HepG2 (cell line): ENCODE results near the gene TACC2. TPM values are rescaled to one million over a fixed set of nuclear protein-coding genes. Genes with fewer than 3 reads are reported as not detected.

Experiments
- ATAC-seq: fragments of 200-7000 bp; cut with Tn5 transposase; 3 replicates; pipeline ENCODE4 v1.9.1; 2020; ENCODE audit warnings: mild to moderate bottlenecking, moderate library complexity
- BruUV-seq: library from RNA; stranded (reverse); fragments of 400-500 nt; replicated peaks from 2 replicates; lab custom pipeline; 2021; lab: Mats Ljungman, UMichigan
- CTCF ChIA-PET: fragments of 300-600 bp; formaldehyde crosslinking; extraction: SDS; loops from one replicate; lab custom pipeline; 2021; ENCODE audit warnings: low total read pairs, inconsistent platforms, low intra/inter-chr PET ratio; lab: Yijun Ruan, JAX
- POLR2A ChIA-PET: fragments of 350-600 bp; sonication (Branson Sonifier 250); formaldehyde crosslinking; loops from one replicate; lab custom pipeline; 2020; ENCODE audit warnings: antibody characterized with exemption, inconsistent platforms; lab: Yijun Ruan, JAX
- DNase-seq: peaks from one replicate; pipeline ENCODE4 v3.0.0-alpha.2; 2015; ENCODE audit warnings: low spot score
- FAIRE-seq: peaks from 3 replicates; lab custom pipeline; 2011; peaks lifted over from hg19 to GRCh38; lab: Jason Lieb, UNC
- H2AFZ ChIP-seq: one replicate; pipeline ENCODE4 v1.6.1; 2011; ENCODE audit warnings: low read length, inconsistent platforms
- H3K27ac ChIP-seq: fragments of 300-600 bp; 3 replicates; pipeline ENCODE4 v1.8.0; 2011; ENCODE audit warnings: mixed run types, mild to moderate bottlenecking, mixed read lengths, low read length, inconsistent platforms; ENCODE audit not compliant: insufficient read depth; ENCODE audit errors: extremely low read length
- H3K27me3 ChIP-seq, 2 experiments: fragments of 200-600 bp in 1 of 2; 2 replicates in 1 of 2; 3 replicates in 1 of 2; pipeline versions ENCODE4 v1.6.0 to v1.8.0; 2011; ENCODE audit warnings: low read length in 2 of 2, mild to moderate bottlenecking in 2 of 2, moderate library complexity in 2 of 2, inconsistent platforms in 1 of 2; ENCODE audit not compliant: insufficient read depth in 2 of 2, control insufficient read depth in 1 of 2
- H3K36me3 ChIP-seq, 2 experiments: fragments of 200-600 bp in 1 of 2; replicated peaks in 1 of 2; 2 replicates in 1 of 2; 3 replicates in 1 of 2; pipeline versions ENCODE4 v1.5.1 to v1.8.0; 2011; ENCODE audit warnings: low read length in 2 of 2, inconsistent platforms in 1 of 2; ENCODE audit not compliant: insufficient read depth in 2 of 2, control insufficient read depth in 1 of 2
- H3K4me1 ChIP-seq: 2 replicates; pipeline ENCODE4 v1.5.1; 2012; ENCODE audit warnings: low read length, inconsistent platforms; ENCODE audit not compliant: insufficient read depth
- H3K4me2 ChIP-seq: 2 replicates; pipeline ENCODE4 v1.6.0; 2011; ENCODE audit warnings: low read depth, low read length, inconsistent platforms
- H3K4me3 ChIP-seq, 3 experiments: fragments of 200-600 bp in 1 of 3; sonication (generic), shearing (Covaris generic) in 1 of 3; replicated peaks in 1 of 3; 2 replicates each; pipeline ENCODE4 v1.5.1; 2011 to 2016; ENCODE audit warnings: low read length in 3 of 3, inconsistent platforms in 2 of 3, low read depth in 2 of 3, mild to moderate bottlenecking in 2 of 3, control low read depth in 1 of 3, mixed read lengths in 1 of 3; ENCODE audit not compliant: insufficient read depth in 1 of 3
- H3K79me2 ChIP-seq: one replicate; pipeline ENCODE4 v1.6.1; 2011; ENCODE audit warnings: low read length, inconsistent platforms; ENCODE audit not compliant: insufficient read depth
- H3K9ac ChIP-seq: 2 replicates; pipeline ENCODE4 v1.6.0; 2011; ENCODE audit warnings: mild to moderate bottlenecking, low read depth, low read length, inconsistent platforms; ENCODE audit not compliant: insufficient read depth
- H3K9me3 ChIP-seq: 2 replicates; pipeline ENCODE4 v1.5.1; 2012; ENCODE audit warnings: mild to moderate bottlenecking, low read length
- H4K20me1 ChIP-seq: 2 replicates; pipeline ENCODE4 v1.6.0; 2011; ENCODE audit warnings: inconsistent platforms, mild to moderate bottlenecking, low read length, moderate library complexity; ENCODE audit not compliant: insufficient read depth
- AGO1 ChIP-seq: fragments of 200-400 bp; formaldehyde crosslinking; IDR thresholded peaks from 2 replicates; pipeline ENCODE4 v1.6.1; 2017; ENCODE audit warnings: mild to moderate bottlenecking, low read depth, low read length, moderate library complexity; ENCODE audit not compliant: poor library complexity, severe bottlenecking
- AHR ChIP-seq: IDR thresholded peaks from 2 replicates; pipeline ENCODE4 v1.6.1; 2018; ENCODE audit warnings: missing genetic modification reagents, missing compliant biosample characterization
- ASH2L ChIP-seq: fragments of 300-600, 200-600 bp; sonication (generic); IDR thresholded peaks from 2 replicates; pipeline ENCODE4 v1.7.0; 2017; ENCODE audit warnings: low read depth, mild to moderate bottlenecking, moderate library complexity, mixed read lengths, low read length; ENCODE audit not compliant: insufficient read length
- CBX5 ChIP-seq: sonication (generic); formaldehyde crosslinking; IDR thresholded peaks from 2 replicates; pipeline ENCODE4 v1.4.0; 2020; ENCODE audit warnings: missing genetic modification reagents, borderline replicate concordance
- DMAP1 ChIP-seq: IDR thresholded peaks from 2 replicates; pipeline ENCODE4 v1.6.1; 2016
- HES4 ChIP-seq: sonication (generic); formaldehyde crosslinking; IDR thresholded peaks from 2 replicates; pipeline ENCODE4 v1.9.0; 2021; ENCODE audit warnings: mild to moderate bottlenecking, missing genetic modification reagents, borderline replicate concordance
- MAFF ChIP-seq: IDR thresholded peaks from 2 replicates; pipeline ENCODE4 v1.6.1; 2011; ENCODE audit warnings: low read depth, low read length, improper control_type of control experiment
- MAFG ChIP-seq: sonication (generic); formaldehyde crosslinking; IDR thresholded peaks from 2 replicates; pipeline ENCODE4 v1.5.1; 2020; ENCODE audit warnings: mild to moderate bottlenecking, missing genetic modification reagents
- MAFK ChIP-seq, 2 experiments: IDR thresholded peaks in 1 of 2; conservative IDR thresholded peaks in 1 of 2; 2 replicates each; pipeline ENCODE4 v1.6.1; 2011; ENCODE audit warnings: improper control_type of control experiment in 2 of 2, low read length in 2 of 2
- MAZ ChIP-seq, 2 experiments: sonication (generic) in 1 of 2; formaldehyde crosslinking in 1 of 2; IDR thresholded peaks; 2 replicates each; pipeline versions ENCODE4 v1.5.0 to v1.6.1; 2012 to 2020; ENCODE audit warnings: low read depth in 2 of 2, mild to moderate bottlenecking in 2 of 2, borderline replicate concordance in 1 of 2, improper control_type of control experiment in 1 of 2, low read length in 1 of 2, missing genetic modification reagents in 1 of 2, moderate library complexity in 1 of 2
- STAT5B ChIP-seq: sonication (generic); formaldehyde crosslinking; IDR thresholded peaks from 2 replicates; pipeline ENCODE4 v1.4.0; 2020; ENCODE audit warnings: missing genetic modification reagents
- ZNF24 ChIP-seq: fragments of 450-650 bp; IDR thresholded peaks from 2 replicates; pipeline ENCODE4 v1.6.1; 2017; ENCODE audit warnings: antibody characterized with exemption, mild to moderate bottlenecking
- ZNF256 ChIP-seq: sonication (generic); formaldehyde crosslinking; conservative IDR thresholded peaks from 2 replicates; pipeline ENCODE4 v1.4.0; 2020; ENCODE audit warnings: missing genetic modification reagents
- ZNF556 ChIP-seq: sonication (generic); formaldehyde crosslinking; IDR thresholded peaks from 2 replicates; pipeline ENCODE4 v1.4.0; 2020; ENCODE audit warnings: mild to moderate bottlenecking, missing genetic modification reagents, borderline replicate concordance
- ZNF567 ChIP-seq: sonication (generic); formaldehyde crosslinking; IDR thresholded peaks from 2 replicates; pipeline ENCODE4 v1.8.1; 2023; ENCODE audit warnings: mild to moderate bottlenecking, missing genetic modification reagents, borderline replicate concordance
- ZNF747 ChIP-seq: sonication (generic); formaldehyde crosslinking; IDR thresholded peaks from 2 replicates; pipeline ENCODE4 v1.8.1; 2023; ENCODE audit warnings: missing genetic modification reagents, mild to moderate bottlenecking, borderline replicate concordance
- ZNF749 ChIP-seq: sonication (generic); formaldehyde crosslinking; IDR thresholded peaks from 2 replicates; pipeline ENCODE4 v1.8.0; 2022; ENCODE audit warnings: mild to moderate bottlenecking, missing genetic modification reagents, moderate library complexity, borderline replicate concordance
- WGBS: methylation state at CpG from one replicate; pipeline ENCODE4 v1.1.6; 2017; ENCODE audit warnings: low lambda C conversion rate; 5-methylcytosine and 5-hydroxymethylcytosine counted together
- in situ Hi-C: cut with HindIII; loops from 2 replicates; pipeline ENCODE4 v1.10.0; 2017; ENCODE audit warnings: low pct_unique_long_range_greater_than_20kb; ENCODE audit not compliant: extremely low pct_ligation_motif_present
- intact Hi-C: fragments of 100-400 bp; cut with micrococcal nuclease; formaldehyde crosslinking; loops from one replicate; pipeline ENCODE4 v1.10.0; 2022; ENCODE audit not compliant: unreplicated experiment
- polyA plus RNA-seq, 8 experiments: library from polyadenylated mRNA; depleted of rRNA in 3 of 8; stranded (reverse) in 7 of 8; unstranded in 1 of 8; fragments of >200 nt; fragmentation: Illumina TruSeq in 4 of 8; extraction: Trizol in 4 of 8; gene quantifications; 2 replicates each; pipeline versions ENCODE4 v1.2.1 to v1.2.3, GENCODE V29; 2011 to 2016; ENCODE audit warnings: low read depth in 4 of 8, missing spikeins in 1 of 8, mixed read lengths in 1 of 8; ENCODE audit not compliant: insufficient read depth in 1 of 8
- total RNA-seq, 5 experiments: library from RNA; depleted of rRNA; stranded (reverse); fragments of >200 nt; fragmentation: Illumina TruSeq; extraction: Trizol; gene quantifications; 2 replicates each; pipeline ENCODE4 v1.2.3, GENCODE V29; 2016; ENCODE audit warnings: low read depth in 1 of 5
- TF ChIP-seq, protein P1 (sequence below): sonication (generic); formaldehyde crosslinking; IDR thresholded peaks from 2 replicates; pipeline ENCODE4 v1.5.0; 2020; ENCODE audit warnings: missing genetic modification reagents, mild to moderate bottlenecking, borderline replicate concordance

The TACC2 gene
- total and polyA plus RNA-seq, 2 of the 13 experiments (the other 11 are each of a cell fraction or from before 2014, with no cell fraction given) = 11.8 to 16.0 TPM

GRCh38 chr10:122219340-122219739, 230.4 kb downstream of the TACC2 start:
- no peak overlapping the region for H2AFZ ChIP-seq
- ChIA-PET CTCF (no interaction called here), POLR2A (no interaction called here)
- no peak for FAIRE-seq
- H3K27me3 ChIP-seq = no peaks in the 10 kb centered on the region
- no TSS peak for BruUV-seq
- no peaks in the 10 kb centered on the region for H3K4me1 ChIP-seq
- H3K27ac ChIP-seq = no peak overlapping the region
- no peaks in the 10 kb centered on the region for H3K9me3 ChIP-seq
- no peaks in the 10 kb centered on the region for H3K79me2 ChIP-seq
- intact Hi-C loops (no loop called here), in situ Hi-C loops (no loop called here)
- WGBS = 94% methylated on average over 6 of the region's 6 CpGs
- no peak for ATAC-seq
- no peak for DNase-seq
- H3K4me2 ChIP-seq = no peak overlapping the region
- peaks cover 18 to 60% of the 10 kb centered on the region in 2 experiments for H3K36me3 ChIP-seq
- H3K9ac ChIP-seq = no peak overlapping the region
- no peaks in the 10 kb centered on the region for H4K20me1 ChIP-seq
- TF ChIP-seq MAZ (IDR thresholded peaks at IDR 0.05; ENCODE audit: borderline replicate concordance, low read depth, low read length) = no peak
- TF ChIP-seq MAZ (CRISPR knock-in tag; IDR thresholded peaks at IDR 0.05; ENCODE audit: low read depth) = no peak
- no peak for TF ChIP-seq STAT5B
- no peak for TF ChIP-seq ZNF256 (CRISPR knock-in tag)
- no peak for TF ChIP-seq ZNF24
- peak; percentile 67 to 74 for TF ChIP-seq MAFK (conservative IDR thresholded peaks at IDR 0.05 in 1 of 2, IDR thresholded peaks at IDR 0.05 in 1 of 2; ENCODE audit: low read length in 2 of 2)
- TF ChIP-seq MAFF = peak; percentile 56
- H3K4me3 ChIP-seq = no peak overlapping the region

DNA sequence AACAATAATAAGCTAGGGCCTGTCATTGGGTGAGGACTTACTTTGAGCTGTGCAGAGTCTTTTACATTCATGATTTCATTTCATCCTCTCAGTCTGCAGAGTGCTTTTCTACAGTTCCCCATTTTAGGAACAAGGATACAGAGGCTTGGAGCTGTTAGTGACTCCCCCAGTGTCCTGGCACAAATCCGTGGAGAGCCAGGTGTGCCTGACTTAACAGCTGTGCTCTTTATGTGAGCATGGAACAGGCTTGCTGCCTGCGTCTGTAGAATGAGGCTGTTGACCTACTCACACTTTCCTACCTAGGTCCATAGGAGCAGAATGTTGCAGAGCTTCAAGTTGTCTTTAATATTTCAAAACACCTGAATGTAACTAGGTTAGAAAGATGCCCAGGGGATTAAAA, 231.8 kb downstream of the TACC2 start:
- ChIA-PET CTCF (no interaction called here), POLR2A (no interaction called here)
- no peak overlapping the region for H3K27ac ChIP-seq
- no peaks in the 10 kb centered on the region for H3K4me1 ChIP-seq
- DNase-seq = no peak
- no peaks in the 10 kb centered on the region for H3K79me2 ChIP-seq
- WGBS = 97% methylated on average over 2 of the region's 2 CpGs
- H3K4me3 ChIP-seq = no peak overlapping the region
- FAIRE-seq = no peak
- no peak overlapping the region for H2AFZ ChIP-seq
- H4K20me1 ChIP-seq = no peaks in the 10 kb centered on the region
- no peak for ATAC-seq
- intact Hi-C loops (no loop called here), in situ Hi-C loops (no loop called here)
- no peaks in the 10 kb centered on the region for H3K27me3 ChIP-seq
- BruUV-seq = no TSS peak
- H3K9ac ChIP-seq = no peak overlapping the region
- H3K36me3 ChIP-seq = peaks cover 22 to 67% of the 10 kb centered on the region in 2 experiments
- H3K9me3 ChIP-seq = no peaks in the 10 kb centered on the region
- TF ChIP-seq, protein P1, sequence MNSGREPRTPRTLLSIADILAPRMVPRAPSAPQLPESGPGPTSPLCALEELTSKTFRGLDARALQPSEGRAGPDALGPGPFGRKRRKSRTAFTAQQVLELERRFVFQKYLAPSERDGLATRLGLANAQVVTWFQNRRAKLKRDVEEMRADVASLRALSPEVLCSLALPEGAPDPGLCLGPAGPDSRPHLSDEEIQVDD (CRISPR knock-in tag) = no peak
- TF ChIP-seq ZNF747 (CRISPR knock-in tag) (no peak), ZNF567 (CRISPR knock-in tag) (no peak), ZNF24 (no peak), DMAP1 (CRISPR knock-in tag) (no peak), ZNF749 (CRISPR knock-in tag) (no peak), ZNF556 (CRISPR knock-in tag) (no peak), ASH2L (no peak), CBX5 (CRISPR knock-in tag) (no peak), MAFG (no peak), AGO1 (no peak), HES4 (no peak), AHR (CRISPR knock-in tag) (no peak)
- no peak overlapping the region for H3K4me2 ChIP-seq
